H1 (cell line): ENCODE data around the gene SLC9A7. TPM values are rescaled to one million over a fixed set of nuclear protein-coding genes. Genes with fewer than 3 reads are reported as not detected.

Source experiments
- ASH2L ChIP-seq: fragments of 200-600, 300-600 bp; sonication (generic); IDR thresholded peaks from one replicate; pipeline ENCODE4 v1.7.1; 2017; ENCODE audit warnings: low read length
- CHD7 ChIP-seq: fragments of 300-600 bp; sonication (generic); IDR thresholded peaks from 2 replicates; pipeline ENCODE4 v1.7.1; 2012; ENCODE audit warnings: low read length, moderate library complexity, mild to moderate bottlenecking, inconsistent platforms; ENCODE audit not compliant: insufficient replicate concordance
- polyA plus RNA-seq, 7 experiments: library from polyadenylated mRNA; depleted of rRNA in 3 of 7; stranded (reverse) in 5 of 7; unstranded in 2 of 7; fragments of >200 nt in 5 of 7; fragments of 200-250 nt in 2 of 7; gene quantifications; 1 replicate in 5 of 7; 2 replicates in 1 of 7; 4 replicates in 1 of 7; pipeline versions ENCODE4 v1.2.1 to v1.2.3, GENCODE V29; 2011 to 2013; ENCODE audit warnings: missing spikeins in 2 of 7, mixed read lengths in 2 of 7
- total RNA-seq: library from RNA; stranded (reverse); fragmentation: NEBNext Ultra II Directional; extraction: Animal tissue kit (Norgen Biotek cat#: 25700); gene quantifications from 2 replicates; pipeline ENCODE4 v1.2.1, GENCODE V29; 2021

Gene SLC9A7
- total and polyA plus RNA-seq, 2 of the 8 experiments (the other 6 are each of a cell fraction or from before 2014, with no cell fraction given), result 6.7 to 17.2 TPM

- TF ChIP-seq CHD7 (no peak), ASH2L (no peak)
- TF ChIP-seq, all 59 proteins: peak for 0
Measured at GRCh38 chrX:46693149-46693548, 65.8 kb downstream of the SLC9A7 start (continued).
